HS-27A (cell line): Measurements from ENCODE around the gene AUTS2.

ENCODE experiments used
- DNase-seq: peaks from one replicate; pipeline ENCODE4 v3.0.0-alpha.2; 2012; ENCODE audit warnings: low read depth, missing footprints

Gene AUTS2

GRCh38 chr7:69857014-69857413 lies 258.7 kb downstream of the AUTS2 start:
- DNase-seq: no peak

GRCh38 chr7:69858471-69858870 lies 260.2 kb downstream of the AUTS2 start:
- no peak for DNase-seq

GRCh38 chr7:69859342-69859741 lies 261.1 kb downstream of the AUTS2 start:
- DNase-seq: no peak

GRCh38 chr7:69860486-69860885 lies 262.2 kb downstream of the AUTS2 start:
- no peak for DNase-seq

- no peak for DNase-seq
Observed at GRCh38 chr7:69860941-69861622, 262.8 kb downstream of the AUTS2 start.

- no peak for DNase-seq
Observed at GRCh38 chr7:69862413-69863064, 264.3 kb downstream of the AUTS2 start.

GRCh38 chr7:69864274-69864673 lies 266.0 kb downstream of the AUTS2 start:
- DNase-seq: no peak

GRCh38 chr7:69864822-69865221 lies 266.5 kb downstream of the AUTS2 start:
- no peak for DNase-seq

GRCh38 chr7:69868921-69869320 lies 270.6 kb downstream of the AUTS2 start:
- no peak for DNase-seq

GRCh38 chr7:69871213-69871885 lies 273.1 kb downstream of the AUTS2 start:
- DNase-seq: no peak

GRCh38 chr7:69871886-69872569 lies 273.8 kb downstream of the AUTS2 start:
- DNase-seq: no peak

GRCh38 chr7:69873512-69873911 lies 275.2 kb downstream of the AUTS2 start:
- no peak for DNase-seq

GRCh38 chr7:69878015-69878414 lies 279.7 kb downstream of the AUTS2 start:
- no peak for DNase-seq

- no peak for DNase-seq
Observed at GRCh38 chr7:69878591-69878990, 280.3 kb downstream of the AUTS2 start.

- no peak for DNase-seq
Observed at GRCh38 chr7:69879989-69880388, 281.7 kb downstream of the AUTS2 start.

- no peak for DNase-seq
Observed at GRCh38 chr7:69880840-69881239, 282.6 kb downstream of the AUTS2 start.

GRCh38 chr7:69882269-69882668 lies 284.0 kb downstream of the AUTS2 start:
- no peak for DNase-seq

- no peak for DNase-seq
Observed at GRCh38 chr7:69883399-69883891, 285.2 kb downstream of the AUTS2 start.

GRCh38 chr7:69885431-69885830 lies 287.2 kb downstream of the AUTS2 start:
- no peak for DNase-seq

GRCh38 chr7:69889338-69889975 lies 291.2 kb downstream of the AUTS2 start:
- DNase-seq: no peak

- no peak for DNase-seq
Observed at GRCh38 chr7:69889976-69890351, 291.7 kb downstream of the AUTS2 start.

GRCh38 chr7:69892790-69893189 lies 294.5 kb downstream of the AUTS2 start:
- no peak for DNase-seq
